NCI-H345 treated with DMSO at 0.1 percent for 48 hours (cell line): ENCODE data around the gene PLA2G4A.

Source experiments
- DNase-seq: peaks from one replicate; lab custom pipeline; 2025; ENCODE audit not compliant: unreplicated experiment; lab: John Stamatoyannopoulos, UW

Gene PLA2G4A

GRCh38 chr1:186872291-186872690 lies 43.5 kb downstream of the PLA2G4A start:
- no peak for DNase-seq

- no peak for DNase-seq
These were observed 44.9 kb downstream of the PLA2G4A start for GRCh38 chr1:186873687-186874086.

- DNase-seq = no peak
These were observed 47.4 kb downstream of the PLA2G4A start for GRCh38 chr1:186875896-186876835.

GRCh38 chr1:186878356-186878755 lies 49.6 kb downstream of the PLA2G4A start:
- DNase-seq = no peak

GRCh38 chr1:186880982-186881381 lies 52.2 kb downstream of the PLA2G4A start:
- DNase-seq = no peak

- DNase-seq = no peak
These were observed 53.8 kb downstream of the PLA2G4A start for GRCh38 chr1:186882372-186883134.

- no peak for DNase-seq
These were observed 55.5 kb downstream of the PLA2G4A start for GRCh38 chr1:186884251-186884650.

GRCh38 chr1:186887203-186887602 lies 58.5 kb downstream of the PLA2G4A start:
- DNase-seq = no peak

GRCh38 chr1:186888367-186888766 lies 59.6 kb downstream of the PLA2G4A start:
- no peak for DNase-seq

GRCh38 chr1:186892936-186893335 lies 64.2 kb downstream of the PLA2G4A start:
- no peak for DNase-seq

GRCh38 chr1:186894415-186894814 lies 65.7 kb downstream of the PLA2G4A start:
- no peak for DNase-seq

- no peak for DNase-seq
These were observed 67.5 kb downstream of the PLA2G4A start for GRCh38 chr1:186896211-186896610.

- DNase-seq = no peak
These were observed 68.3 kb downstream of the PLA2G4A start for GRCh38 chr1:186897008-186897407.

GRCh38 chr1:186899577-186899976 lies 70.8 kb downstream of the PLA2G4A start:
- no peak for DNase-seq

GRCh38 chr1:186899977-186900376 lies 71.2 kb downstream of the PLA2G4A start:
- DNase-seq = no peak

GRCh38 chr1:186900539-186901237 lies 71.9 kb downstream of the PLA2G4A start:
- no peak for DNase-seq

- DNase-seq = no peak
These were observed 72.9 kb downstream of the PLA2G4A start for GRCh38 chr1:186901631-186902030.

GRCh38 chr1:186903374-186904136 lies 74.8 kb downstream of the PLA2G4A start:
- DNase-seq = no peak

GRCh38 chr1:186904361-186904760 lies 75.6 kb downstream of the PLA2G4A start:
- DNase-seq = no peak

GRCh38 chr1:186905561-186905960 lies 76.8 kb downstream of the PLA2G4A start:
- no peak for DNase-seq

- no peak for DNase-seq
These were observed 86.8 kb downstream of the PLA2G4A start for GRCh38 chr1:186915555-186915954.
